Spinal cord (tissue), 10 donors: Measurements from ENCODE around the gene TDRD15. TPM values are rescaled to one million over a fixed set of nuclear protein-coding genes. Genes with fewer than 3 reads are reported as not detected.
"Not testable (repeated sequence)": the region's sequence is repeated elsewhere in the genome, so short reads cannot be mapped to it uniquely, and the experiment has no call there.

Source experiments
- DNase-seq, 6 donors: peaks; one replicate each; pipeline versions ENCODE4 v3.0.0 to v3.0.0-alpha.2; 2013 to 2015; ENCODE audit warnings: low spot score in 6 of 6, low read depth in 4 of 6
- H3K27ac ChIP-seq: one replicate; pipeline ENCODE4 v1.5.1; 2013; ENCODE audit warnings: low read depth, low read length, control low read depth
- H3K27me3 ChIP-seq: one replicate; pipeline ENCODE4 v1.6.1; 2013; ENCODE audit warnings: low read length; ENCODE audit not compliant: control insufficient read depth, insufficient read depth
- H3K36me3 ChIP-seq: one replicate; pipeline ENCODE4 v1.6.1; 2013; ENCODE audit warnings: low read length; ENCODE audit not compliant: control insufficient read depth, insufficient read depth
- H3K4me1 ChIP-seq: one replicate; pipeline ENCODE4 v1.6.1; 2013; ENCODE audit warnings: low read length; ENCODE audit not compliant: control insufficient read depth, insufficient read depth
- H3K4me3 ChIP-seq: one replicate; pipeline ENCODE4 v1.5.1; 2013; ENCODE audit warnings: low read depth, low read length, control low read depth
- H3K9me3 ChIP-seq: one replicate; pipeline ENCODE4 v1.6.1; 2013; ENCODE audit warnings: low read length; ENCODE audit not compliant: control insufficient read depth, insufficient read depth
- whole genome bisulfite sequencing: methylation state at CpG from one replicate; pipeline ENCODE4 v1.1.5; 2013; ENCODE audit warnings: missing lambda C conversion rate; ENCODE audit not compliant: insufficient coverage; 5-methylcytosine and 5-hydroxymethylcytosine counted together
- polyA plus RNA-seq, 2 donors: library from polyadenylated mRNA; unstranded; fragments of 120-200 nt; gene quantifications; one replicate each; pipeline ENCODE4 v1.2.1, GENCODE V29; 2013; ENCODE audit not compliant: insufficient read length in 2 of 2
- total RNA-seq, 2 donors: library from RNA; depleted of rRNA in 1 of 2; stranded (reverse); fragments of 120-200 nt in 1 of 2; fragments of >200 nt in 1 of 2; gene quantifications; one replicate each; pipeline versions ENCODE4 v1.2.3 to v1.2.4, GENCODE V29; 2013 to 2014
- donor health status: healthy.

The TDRD15 gene
- total and polyA plus RNA-seq, 4 donors: 0.08 to 1.4 (median 0.34) TPM

- Histone ChIP-seq H3K27ac (no peak overlapping the region), H3K27me3 (no peaks in the 10 kb centered on the region), H3K9me3 (no peaks in the 10 kb centered on the region), H3K36me3 (no peaks in the 10 kb centered on the region), H3K4me1 (no peaks in the 10 kb centered on the region), H3K4me3 (no peak overlapping the region)
- 40% methylated on average over 1 of the region's 2 CpGs for WGBS
- DNase-seq: no peak
Observed at GRCh38 chr2:21135585-21135984, 11.8 kb downstream of the TDRD15 start.

DNA sequence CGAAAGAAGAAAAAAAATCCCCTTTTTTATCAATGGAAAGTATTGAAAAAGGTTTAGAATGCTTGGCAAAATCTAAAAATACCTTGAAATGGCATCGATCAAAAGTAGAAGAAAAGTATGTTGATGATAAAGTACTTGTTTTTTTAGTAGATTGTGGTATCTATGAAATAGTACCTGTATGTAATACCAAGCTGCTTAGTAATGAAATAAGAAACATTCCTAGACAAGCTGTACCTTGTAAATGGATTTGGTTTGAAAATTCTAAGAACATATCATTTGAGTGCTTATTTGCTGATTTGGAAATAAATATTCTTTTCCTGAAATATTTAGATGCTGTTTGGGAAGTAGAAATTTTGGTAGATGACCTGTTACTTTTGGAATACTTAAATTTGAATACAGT, 18.4 kb downstream of the TDRD15 start:
- WGBS: no CpG with 5 or more reads among the region's 2 CpGs
- no peaks in the 10 kb centered on the region for H3K4me1 ChIP-seq
- no peak overlapping the region for H3K4me3 ChIP-seq
- no peaks in the 10 kb centered on the region for H3K36me3 ChIP-seq
- H3K27ac ChIP-seq: no peak overlapping the region
- no peaks in the 10 kb centered on the region for H3K9me3 ChIP-seq
- DNase-seq: no peak
- H3K27me3 ChIP-seq: no peaks in the 10 kb centered on the region

DNA sequence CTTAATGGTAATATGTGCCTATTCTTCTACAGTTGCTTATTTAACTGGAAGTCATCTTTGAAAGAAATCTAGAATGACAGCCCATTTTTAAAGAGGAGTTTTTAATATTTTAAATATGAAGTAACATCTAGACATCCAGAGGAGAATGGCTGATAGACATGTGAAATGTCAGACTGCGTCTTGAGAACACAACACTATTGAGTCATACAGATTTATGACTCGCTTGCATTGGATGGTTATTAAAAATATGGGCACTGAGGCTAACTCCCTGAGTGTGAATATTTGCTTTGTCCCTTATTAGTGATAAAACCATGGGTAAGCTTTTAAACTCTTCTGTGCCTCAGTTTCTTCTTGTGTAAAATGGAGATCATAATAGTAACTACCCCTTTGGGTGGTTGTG, 22.9 kb downstream of the TDRD15 start:
- Histone ChIP-seq H3K9me3 (no peaks in the 10 kb centered on the region), H3K36me3 (no peaks in the 10 kb centered on the region), H3K4me1 (no peaks in the 10 kb centered on the region), H3K27me3 (no peaks in the 10 kb centered on the region), H3K27ac (no peak overlapping the region), H3K4me3 (no peak overlapping the region)
- no peak for DNase-seq
- WGBS: no CpG with 5 or more reads among the region's 2 CpGs

DNA sequence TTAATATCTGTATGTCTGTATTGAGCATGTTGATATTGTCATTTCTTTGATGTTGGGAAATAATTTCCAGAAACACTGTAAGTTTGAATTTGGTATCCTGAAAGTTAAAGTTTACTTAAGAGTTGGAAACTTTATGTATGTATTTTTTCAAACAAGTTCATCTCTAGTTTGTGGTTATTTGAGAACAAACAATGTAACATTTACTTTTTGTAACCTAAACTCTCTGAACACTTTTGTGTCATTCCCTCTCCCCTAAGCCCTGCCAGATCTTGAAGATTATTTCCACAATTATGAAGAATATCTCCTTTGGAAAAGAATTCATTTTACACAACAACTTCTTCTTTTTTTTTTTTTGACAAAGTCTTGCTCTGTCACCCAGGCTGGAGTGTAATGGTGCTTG, 24.9 kb downstream of the TDRD15 start:
- DNase-seq: no peak
- no peak overlapping the region for H3K27ac ChIP-seq
- H3K4me3 ChIP-seq: no peak overlapping the region
- no peaks in the 10 kb centered on the region for H3K36me3 ChIP-seq
- no peaks in the 10 kb centered on the region for H3K9me3 ChIP-seq
- no peaks in the 10 kb centered on the region for H3K4me1 ChIP-seq
- H3K27me3 ChIP-seq: no peaks in the 10 kb centered on the region

- H3K4me1 ChIP-seq, H3K36me3 ChIP-seq, DNase-seq, H3K27me3 ChIP-seq, H3K4me3 ChIP-seq, H3K9me3 ChIP-seq, H3K27ac ChIP-seq: not testable (repeated sequence)
- no CpG with 5 or more reads among the region's 2 CpGs for WGBS
Observed at GRCh38 chr2:21151234-21151633, 27.5 kb downstream of the TDRD15 start.

DNA sequence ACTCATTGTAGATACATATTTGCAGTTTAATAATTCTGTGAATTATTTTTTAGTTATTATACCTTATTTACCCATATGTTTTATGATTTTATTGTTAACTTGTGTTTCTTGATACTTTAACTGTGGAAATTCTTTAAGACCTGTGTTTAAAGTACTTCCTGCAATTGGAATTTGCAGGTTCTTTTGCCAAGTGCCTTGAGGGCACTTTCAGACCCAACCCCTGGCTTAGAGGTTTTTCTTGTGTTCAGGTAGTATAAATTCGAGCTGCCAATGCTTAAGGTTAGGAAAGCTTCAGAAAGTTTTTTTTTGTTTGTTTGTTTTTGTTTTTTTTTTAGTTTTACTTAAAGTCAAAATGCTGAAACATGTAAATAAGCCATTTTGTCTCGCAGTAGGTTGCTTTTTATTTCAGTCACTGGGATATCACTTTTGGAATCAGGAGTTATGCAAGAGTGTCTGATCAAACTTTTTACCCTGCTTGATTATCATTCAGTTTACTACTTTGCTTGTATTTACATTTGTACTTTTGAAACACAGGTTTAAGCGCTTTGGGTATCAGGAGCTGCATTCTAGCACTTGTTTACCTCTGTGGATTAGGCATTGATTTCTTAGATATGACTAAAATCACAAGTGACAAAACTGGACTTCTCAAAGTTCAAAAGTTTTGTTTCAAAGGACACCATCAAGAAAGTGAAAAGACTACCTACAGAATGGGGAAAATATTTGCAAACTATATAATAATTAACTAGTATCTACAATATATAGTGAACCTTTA, 31.8 kb downstream of the TDRD15 start:
- no peak overlapping the region for H3K27ac ChIP-seq
- H3K4me1 ChIP-seq: no peaks in the 10 kb centered on the region
- H3K4me3 ChIP-seq: no peak overlapping the region
- no peak for DNase-seq
- H3K27me3 ChIP-seq: no peaks in the 10 kb centered on the region
- WGBS: 81% methylated on average over 2 of the region's 3 CpGs
- no peaks in the 10 kb centered on the region for H3K9me3 ChIP-seq
- H3K36me3 ChIP-seq: no peaks in the 10 kb centered on the region

GRCh38 chr2:21161122-21161521, 37.4 kb downstream of the TDRD15 start:
- no peaks in the 10 kb centered on the region for H3K9me3 ChIP-seq
- H3K4me3 ChIP-seq: no peak overlapping the region
- H3K36me3 ChIP-seq: no peaks in the 10 kb centered on the region
- WGBS: 93% methylated on average over 6 of the region's 6 CpGs
- DNase-seq: no peak
- no peak overlapping the region for H3K27ac ChIP-seq
- no peaks in the 10 kb centered on the region for H3K27me3 ChIP-seq
- H3K4me1 ChIP-seq: no peaks in the 10 kb centered on the region

DNA sequence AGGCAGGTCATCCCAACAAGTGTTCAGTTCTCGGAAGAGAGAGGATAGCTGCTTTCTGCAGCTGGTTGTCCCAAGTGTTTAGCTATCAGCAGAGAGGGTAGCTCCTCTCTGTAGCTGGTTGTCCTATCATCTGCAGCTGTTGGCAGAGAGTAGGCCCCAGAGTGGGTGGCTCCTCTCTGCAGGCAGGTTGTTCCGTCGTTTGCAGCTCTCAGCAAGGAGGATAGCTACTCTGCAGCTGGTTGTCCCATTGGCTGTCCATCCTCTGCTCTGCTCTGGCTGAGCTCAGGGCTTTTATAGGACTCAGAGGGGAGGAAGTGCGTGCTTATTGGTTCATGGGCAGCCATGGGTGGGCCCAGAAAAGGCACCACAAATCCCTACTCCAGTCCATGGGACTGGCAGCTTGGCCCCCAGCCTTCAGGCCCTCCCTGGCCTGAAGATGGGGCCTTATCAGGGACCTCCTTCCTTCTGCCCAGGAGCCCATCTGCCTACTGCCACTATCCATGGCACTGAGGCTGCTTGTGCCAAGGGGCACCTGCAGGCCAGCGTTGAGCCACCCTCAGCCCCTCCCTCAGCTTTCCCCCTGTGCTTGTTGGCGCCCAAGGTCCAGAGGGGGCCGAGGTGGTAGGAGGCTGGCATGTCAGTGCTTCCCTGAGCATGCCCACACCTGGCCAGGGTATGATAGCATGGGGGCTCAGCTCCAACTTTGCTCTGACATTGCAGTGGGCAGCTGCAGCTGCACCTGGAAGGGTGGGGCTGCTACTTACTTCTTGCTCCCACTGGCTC, 38.3 kb downstream of the TDRD15 start:
- Histone ChIP-seq H3K4me3 (no peak overlapping the region), H3K27me3 (no peaks in the 10 kb centered on the region), H3K36me3 (no peaks in the 10 kb centered on the region), H3K9me3 (no peaks in the 10 kb centered on the region), H3K27ac (no peak overlapping the region), H3K4me1 (no peaks in the 10 kb centered on the region)
- no peak for DNase-seq
- WGBS: 94% methylated on average over 7 of the region's 7 CpGs

DNA sequence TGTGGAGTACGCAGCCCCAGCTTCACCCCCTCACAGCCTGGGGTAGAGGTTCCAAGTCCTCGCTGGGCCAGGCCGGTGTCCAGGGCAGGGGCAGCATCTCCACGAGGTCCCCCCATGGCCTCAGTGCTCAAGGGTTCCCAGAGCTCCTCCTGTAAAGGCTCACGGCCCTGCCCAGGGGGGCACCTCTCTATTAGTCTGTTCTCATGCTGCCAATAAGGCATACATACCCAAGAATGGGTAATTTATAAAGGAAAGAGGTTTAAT, 38.8 kb downstream of the TDRD15 start:
- Histone ChIP-seq H3K27me3 (no peaks in the 10 kb centered on the region), H3K4me3 (no peak overlapping the region), H3K36me3 (no peaks in the 10 kb centered on the region), H3K9me3 (no peaks in the 10 kb centered on the region), H3K4me1 (no peaks in the 10 kb centered on the region), H3K27ac (no peak overlapping the region)
- WGBS: 100% methylated on average over 3 of the region's 5 CpGs
- no peak for DNase-seq

- Histone ChIP-seq H3K4me3 (no peak overlapping the region), H3K4me1 (no peaks in the 10 kb centered on the region), H3K27ac (no peak overlapping the region), H3K9me3 (no peaks in the 10 kb centered on the region), H3K36me3 (no peaks in the 10 kb centered on the region), H3K27me3 (no peaks in the 10 kb centered on the region)
- 93% methylated on average over 7 of the region's 9 CpGs for WGBS
- DNase-seq: no peak
Observed at GRCh38 chr2:21163213-21163612, 39.4 kb downstream of the TDRD15 start.
